Astrocyte of the cerebellum (primary cell): Measurements from ENCODE around the gene PHKB.

Experiments
- DNase-seq: peaks from one replicate; pipeline ENCODE4 v3.0.0-alpha.2; 2011; ENCODE audit warnings: low read depth
- H3K4me3 ChIP-seq: 2 replicates; pipeline ENCODE4 v1.5.1; 2011; ENCODE audit warnings: mild to moderate bottlenecking, low read depth, low read length, moderate library complexity
- CTCF ChIP-seq: IDR thresholded peaks from 2 replicates; pipeline ENCODE4 v1.5.1; 2012; ENCODE audit warnings: low read length, low read depth, moderate library complexity, mild to moderate bottlenecking; ENCODE audit errors: missing control alignments
- in situ Hi-C: cut with HindIII; loops from 2 replicates; pipeline ENCODE4 v1.10.0; 2017; ENCODE audit warnings: low sequenced_read_pairs

Gene PHKB

GRCh38 chr16:47726031-47726675 is 265.0 kb downstream of the PHKB start:
- no peak for TF ChIP-seq CTCF
- DNase-seq = no peak
- no peak overlapping the region for H3K4me3 ChIP-seq
- in situ Hi-C loops = no loop called here

- H3K4me3 ChIP-seq = no peak overlapping the region
- in situ Hi-C loops = no loop called here
- no peak for TF ChIP-seq CTCF
- DNase-seq = no peak
Measured at GRCh38 chr16:47727131-47727530, 266.0 kb downstream of the PHKB start.

GRCh38 chr16:47728205-47728604 is 267.1 kb downstream of the PHKB start:
- TF ChIP-seq CTCF = no peak
- DNase-seq = no peak
- in situ Hi-C loops = no loop called here
- no peak overlapping the region for H3K4me3 ChIP-seq

DNA sequence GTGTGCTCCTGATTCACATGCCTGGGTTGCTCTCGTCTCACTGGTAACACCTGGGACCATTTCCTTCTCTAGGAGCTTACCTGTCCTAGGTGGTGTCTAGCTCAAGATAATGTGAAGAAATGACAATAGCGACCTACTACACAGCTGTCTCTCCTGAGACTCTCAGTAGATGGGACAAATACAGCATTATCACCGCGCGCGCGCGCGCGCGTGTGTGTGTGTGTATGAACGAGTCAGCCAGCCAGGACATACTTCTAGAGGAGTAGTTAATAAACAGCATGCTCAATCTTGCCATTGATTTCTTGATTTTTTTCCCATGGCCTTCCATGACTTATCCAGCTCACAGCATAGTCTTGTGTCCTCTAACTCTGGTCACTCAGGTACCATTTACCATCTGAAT is 268.6 kb downstream of the PHKB start:
- in situ Hi-C loops = no loop called here
- H3K4me3 ChIP-seq = no peak overlapping the region
- DNase-seq = no peak
- TF ChIP-seq CTCF = no peak

- in situ Hi-C loops = no loop called here
- no peak for TF ChIP-seq CTCF
- DNase-seq = peak; percentile 97
- H3K4me3 ChIP-seq = no peak overlapping the region
Measured at GRCh38 chr16:47731252-47731651, 270.1 kb downstream of the PHKB start.

GRCh38 chr16:47732122-47732521 is 271.0 kb downstream of the PHKB start:
- H3K4me3 ChIP-seq = no peak overlapping the region
- no peak for TF ChIP-seq CTCF
- in situ Hi-C loops = no loop called here
- DNase-seq = peak; percentile 35
